NCI-H2081 treated with DMSO at 0.1 percent for 48 hours (cell line): ENCODE results near the gene FAM174B.

Experiments
- DNase-seq: peaks from one replicate; lab custom pipeline; 2025; lab: John Stamatoyannopoulos, UW

The FAM174B gene

GRCh38 chr15:92569778-92570177 is 85.8 kb downstream of the FAM174B start:
- DNase-seq, result no peak
